HCEC 1CT (cell line): ENCODE data around the gene ABO.
"Not testable (repeated sequence)": the region's sequence is repeated elsewhere in the genome, so short reads cannot be mapped to it uniquely, and the experiment has no call there.

ENCODE experiments used
- DNase-seq: peaks from one replicate; pipeline ENCODE4 v3.0.0-alpha.2; 2017

The ABO gene

DNA sequence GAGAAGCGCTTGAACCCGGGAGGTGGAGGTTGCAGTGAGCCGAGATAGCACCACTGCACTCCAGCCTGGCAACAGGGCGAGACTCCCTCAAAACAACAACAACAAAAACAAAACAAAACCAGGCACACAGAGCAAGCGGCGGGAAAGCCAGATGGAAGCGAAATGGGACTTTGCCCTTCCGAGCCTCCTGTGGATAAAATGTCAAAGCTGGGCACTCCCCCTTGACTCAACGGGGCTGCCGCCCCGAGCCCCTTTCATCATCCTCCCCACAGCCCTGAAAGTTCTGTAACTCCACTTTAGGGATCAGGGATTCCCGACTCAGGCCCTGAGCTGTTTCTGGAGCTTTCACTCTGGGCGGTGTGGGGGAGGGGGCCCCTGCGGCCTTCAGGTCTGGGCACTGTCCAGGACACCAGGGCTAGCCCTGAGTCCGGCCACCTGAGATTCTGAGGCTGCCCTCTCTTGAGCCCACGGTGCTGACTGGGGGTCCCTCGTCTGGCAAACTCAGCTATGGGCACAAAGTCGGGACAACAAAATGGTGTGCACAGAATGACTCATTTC, 35.4 kb downstream of the ABO start:
- DNase-seq: no peak

DNA sequence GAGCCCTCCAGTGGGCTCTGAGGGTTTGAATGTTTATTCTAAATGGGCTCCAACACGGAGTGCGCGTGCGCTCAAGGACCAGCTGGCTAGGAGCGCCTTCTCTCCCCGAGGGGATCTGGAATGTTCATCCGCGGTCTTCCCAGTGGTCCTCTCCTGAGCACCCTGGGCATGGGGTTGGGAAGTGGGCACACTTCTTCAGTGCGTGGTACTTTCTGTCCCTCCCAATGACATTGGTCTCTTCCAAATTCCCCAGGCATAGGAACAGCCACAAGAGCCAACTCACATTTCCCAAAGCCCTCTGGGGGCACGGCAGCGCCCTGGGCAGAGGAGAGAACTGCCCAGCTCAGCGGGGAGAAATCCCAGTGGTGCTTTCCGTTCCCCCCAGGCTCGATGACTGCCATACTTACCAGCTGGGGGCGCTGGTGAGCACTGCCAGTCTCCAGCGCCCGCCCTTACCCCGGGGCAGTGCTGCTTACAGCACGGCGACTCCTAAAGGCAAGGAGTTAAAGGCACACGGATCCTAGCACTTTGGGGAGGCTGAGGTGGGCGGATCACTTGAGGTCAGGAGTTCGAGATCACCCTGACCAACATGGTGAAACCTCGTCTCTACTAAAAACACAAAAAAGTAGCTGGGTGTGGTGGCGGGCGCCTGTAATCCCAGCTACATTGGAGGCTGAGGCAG, 36.0 kb downstream of the ABO start:
- peak; percentile 36 for DNase-seq

DNA sequence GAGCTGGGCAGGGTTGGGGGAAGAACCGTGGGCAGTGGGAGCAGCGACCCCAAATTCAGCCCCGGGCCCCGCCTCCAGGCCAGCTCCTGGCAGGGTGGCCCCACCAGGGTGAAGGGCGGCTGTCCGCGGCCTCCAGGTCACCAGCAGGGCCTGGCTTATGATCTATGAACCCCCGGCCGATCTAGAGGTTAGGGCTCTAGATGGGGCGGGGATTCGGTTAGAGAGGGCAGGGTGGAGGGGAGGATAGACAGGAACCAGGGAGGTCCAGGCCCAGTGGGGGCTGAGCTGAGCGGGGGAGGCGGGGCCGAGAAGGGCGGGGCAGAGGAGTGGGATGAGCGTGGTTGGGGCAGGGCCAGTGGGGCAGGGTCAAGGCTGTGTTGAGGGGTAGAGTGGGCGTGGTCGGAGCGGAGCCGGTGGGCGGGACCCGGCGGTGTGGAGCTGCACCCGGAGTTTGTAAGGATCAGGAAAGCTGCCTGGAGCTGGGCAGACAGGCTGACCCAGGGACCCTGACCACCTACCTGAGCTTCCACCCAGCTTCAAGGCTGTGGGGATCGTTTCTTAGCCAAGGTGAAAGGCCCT, 36.6 kb downstream of the ABO start:
- DNase-seq: no peak

DNA sequence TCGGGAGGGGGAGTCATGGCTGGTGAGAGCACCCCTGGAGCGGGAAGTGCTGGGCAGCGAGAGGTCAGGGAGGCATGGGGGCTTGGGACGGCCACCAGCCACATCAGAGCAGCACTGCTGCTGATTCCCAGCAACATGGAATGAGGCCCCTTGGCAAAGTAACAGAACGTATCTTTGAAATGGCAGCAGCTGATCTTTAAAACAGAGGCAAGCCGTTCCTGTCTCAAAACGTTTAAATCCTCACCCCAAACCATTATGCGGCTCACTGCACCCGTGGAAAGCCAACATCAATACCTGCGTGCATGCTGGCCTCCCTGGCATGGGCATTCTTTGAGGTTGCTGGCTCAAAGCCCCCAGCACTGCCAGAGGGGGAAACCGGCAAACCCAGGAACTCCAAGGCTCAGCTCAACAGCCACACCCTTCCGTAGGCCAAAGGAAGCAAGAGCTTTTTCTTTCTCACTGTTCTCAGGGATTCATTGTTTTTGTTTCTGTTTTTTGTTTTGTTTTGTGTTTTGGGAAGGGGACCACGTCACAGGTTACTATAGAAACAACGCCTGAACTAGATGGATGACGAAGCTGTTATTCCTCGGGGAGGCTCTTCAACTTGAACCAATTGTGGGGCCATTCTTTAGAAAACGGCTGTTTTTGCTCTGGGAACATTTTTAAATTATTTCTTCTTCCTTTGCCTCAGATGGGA, 37.8 kb downstream of the ABO start:
- DNase-seq: no peak

DNA sequence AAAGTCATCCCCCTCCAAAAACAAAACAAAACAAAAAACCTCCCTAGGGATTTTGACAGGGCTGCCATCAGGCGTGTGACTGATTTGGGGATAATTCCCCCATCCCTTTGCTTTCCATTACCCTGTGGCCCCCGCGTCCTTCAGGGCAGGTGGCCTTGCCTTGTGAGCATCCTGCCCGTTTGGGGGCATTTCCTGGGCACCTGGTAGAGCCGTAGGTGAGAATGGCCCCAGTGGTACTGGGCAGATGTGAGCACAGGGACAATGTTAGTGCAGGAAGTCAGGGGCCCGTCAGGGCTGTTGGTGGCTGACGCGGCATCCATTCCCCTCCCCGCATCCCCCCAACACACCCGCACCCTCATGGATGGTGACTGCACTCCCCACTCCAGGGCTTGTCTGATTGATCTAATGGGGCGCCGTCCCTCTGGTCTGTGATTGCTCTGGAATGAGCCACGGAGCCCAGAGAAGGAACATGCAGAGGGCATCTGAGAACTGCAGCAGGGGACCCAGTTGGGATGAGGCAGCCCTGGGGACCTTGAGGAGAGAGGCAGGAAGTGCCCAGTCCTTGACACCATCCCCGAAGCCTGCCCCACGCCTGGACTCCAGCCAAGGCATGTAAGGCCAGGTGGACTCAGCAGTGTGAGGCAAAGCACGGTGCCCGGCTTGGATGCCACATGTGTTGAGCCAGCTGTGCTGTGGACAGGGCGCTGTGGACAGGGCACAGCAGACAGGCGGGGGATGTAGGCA, 38.5 kb downstream of the ABO start:
- not testable (repeated sequence) for DNase-seq

DNA sequence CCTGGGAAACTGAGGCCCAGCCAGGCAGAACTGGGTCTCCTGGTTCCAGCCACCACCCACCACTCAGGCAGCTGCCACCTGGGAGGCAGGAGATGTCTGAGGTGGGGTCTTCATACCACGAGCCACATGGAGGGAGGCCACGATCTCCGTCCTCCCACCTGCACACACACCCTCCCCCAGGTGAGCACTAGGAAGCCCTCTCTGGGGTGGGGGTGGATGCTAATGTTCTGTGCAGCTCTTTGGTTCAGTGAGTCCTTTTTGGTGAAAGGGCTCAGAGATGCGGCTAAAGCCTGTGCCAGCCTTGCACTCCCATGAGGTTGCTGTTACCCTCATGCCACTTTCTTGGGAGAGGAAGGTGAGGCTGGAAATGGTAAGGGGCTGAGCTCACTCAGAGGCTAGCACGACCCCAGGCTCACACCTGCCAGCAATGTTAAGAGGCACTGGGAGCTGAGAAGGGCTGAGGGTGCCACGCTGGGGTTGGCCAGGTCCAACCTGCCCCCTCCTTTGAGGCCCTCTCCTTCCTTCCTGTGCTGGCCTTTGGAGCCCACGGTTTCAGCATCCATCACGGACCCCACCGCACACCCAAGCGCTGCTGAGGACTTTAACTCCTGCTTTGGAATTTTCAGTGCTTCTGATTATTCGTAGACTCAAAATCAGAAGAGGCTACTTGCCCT, 39.3 kb downstream of the ABO start:
- DNase-seq: no peak

DNA sequence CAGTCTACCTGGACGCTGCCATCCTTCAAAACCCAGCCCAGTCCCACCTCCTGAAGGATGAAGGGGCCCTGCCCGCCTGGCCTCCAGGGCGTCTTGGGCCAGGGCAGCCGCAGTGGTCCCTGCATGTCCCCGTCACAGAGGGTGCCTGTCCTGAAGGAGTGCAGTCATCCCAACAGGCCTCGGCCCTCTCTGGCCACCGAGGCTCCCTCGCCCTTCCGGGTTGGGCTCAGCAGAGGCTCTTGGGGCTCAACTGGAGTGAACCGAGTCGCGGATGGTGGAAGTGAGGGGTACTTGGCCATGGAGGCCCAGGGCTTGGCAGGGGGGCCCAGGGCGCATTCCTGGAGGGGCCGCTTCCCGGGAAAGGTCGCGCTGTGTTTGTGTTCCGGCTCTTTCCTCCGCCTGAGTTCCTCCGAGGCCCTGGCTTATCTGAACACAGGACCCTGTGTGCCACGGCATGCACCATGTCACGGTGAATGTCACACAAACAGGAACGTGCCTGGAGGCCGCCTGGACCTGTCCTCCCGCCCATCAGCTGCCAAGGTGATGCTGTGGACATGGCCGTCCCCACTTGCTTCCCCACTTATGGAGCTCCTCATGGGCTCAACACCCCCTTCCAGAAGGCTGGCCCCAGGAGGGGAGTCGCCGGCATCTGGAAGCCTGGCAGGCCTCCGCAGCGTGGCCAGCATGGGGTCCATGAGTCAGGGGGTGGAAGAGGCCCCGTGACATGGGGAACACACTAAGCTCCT, 40.3 kb downstream of the ABO start:
- no peak for DNase-seq

DNA sequence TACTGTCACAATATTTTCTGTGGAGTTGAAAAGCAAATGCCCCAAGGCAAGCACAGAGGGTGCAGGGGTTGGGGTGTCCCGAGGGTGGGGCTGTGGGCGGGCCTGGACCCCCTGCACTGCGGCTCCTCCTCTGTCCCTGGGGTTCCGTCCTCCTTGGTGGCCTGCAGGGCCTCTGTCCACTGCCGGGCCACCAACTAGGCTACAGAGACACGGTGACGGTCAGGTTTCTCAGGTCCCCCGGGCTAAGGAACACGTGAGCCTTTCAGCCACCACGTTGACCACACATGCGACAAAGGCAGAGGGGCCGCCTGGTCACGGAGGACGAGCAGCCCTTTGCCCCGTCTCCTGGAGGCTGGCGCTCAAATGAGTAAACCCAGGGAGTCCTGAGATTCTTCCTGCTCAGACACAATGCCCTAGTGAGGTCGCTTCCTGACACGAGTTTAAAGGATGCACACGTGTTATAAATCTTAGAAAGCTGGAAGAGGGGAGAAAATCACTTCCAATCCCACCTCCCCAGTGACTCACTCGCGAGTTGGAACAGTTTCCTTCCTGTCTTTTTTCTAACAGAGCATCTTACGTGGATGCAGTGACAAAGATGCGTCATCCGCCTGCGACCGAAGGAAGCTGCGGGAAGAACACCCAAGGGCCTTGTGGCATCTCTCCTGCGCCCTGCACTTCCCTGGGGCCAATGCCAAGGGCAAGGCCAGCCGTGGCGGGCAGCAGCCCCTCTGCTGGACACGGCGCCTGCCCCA, 41.1 kb downstream of the ABO start:
- DNase-seq: no peak

DNA sequence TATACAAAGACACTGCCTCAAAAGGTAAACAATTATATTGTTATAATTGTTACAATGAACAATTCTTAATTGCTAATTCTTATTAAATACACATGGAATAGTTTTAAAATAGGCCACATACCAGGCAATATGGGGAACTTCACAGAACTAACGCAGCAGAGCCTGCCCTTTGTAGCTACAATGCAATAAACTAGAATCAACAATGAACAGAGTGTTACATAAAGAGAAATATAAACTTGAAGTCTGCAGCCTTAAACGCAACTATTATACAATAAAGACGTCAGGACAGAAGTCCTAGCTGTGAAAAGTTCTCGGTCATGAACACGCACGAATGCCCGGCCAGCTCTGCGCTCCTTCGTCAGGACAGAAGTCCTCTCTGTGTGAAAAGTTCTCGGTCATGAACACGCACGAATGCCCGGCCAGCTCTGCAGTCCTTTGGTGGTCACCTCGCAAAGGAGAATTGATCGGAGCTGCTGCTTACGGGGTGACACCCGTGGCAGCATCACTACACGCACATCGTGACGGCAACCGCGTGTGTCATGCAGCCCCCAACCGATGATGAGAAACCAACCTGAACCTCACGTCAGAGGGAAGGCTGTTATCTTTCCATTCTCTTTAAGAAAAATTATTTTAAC, 43.0 kb downstream of the ABO start:
- DNase-seq: not testable (repeated sequence)

DNA sequence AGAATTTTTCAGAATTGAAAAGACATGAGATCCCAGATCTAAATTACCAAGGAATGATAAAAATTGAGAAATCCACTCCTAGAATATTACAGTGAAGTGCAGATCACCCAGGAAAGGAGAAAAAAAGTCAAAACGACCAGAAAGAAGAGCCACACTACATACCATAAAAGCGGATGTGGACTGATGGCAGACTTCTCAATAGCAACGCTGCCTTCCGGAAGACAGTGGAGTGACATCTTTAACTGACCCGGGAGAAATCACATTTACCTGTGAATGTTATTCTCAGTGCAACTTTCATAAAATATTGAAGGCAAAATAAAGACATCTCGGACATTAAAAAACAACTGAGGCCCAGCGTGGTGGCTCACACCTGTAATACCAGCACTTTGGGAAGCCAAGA, 44.5 kb downstream of the ABO start:
- DNase-seq: not testable (repeated sequence)

DNA sequence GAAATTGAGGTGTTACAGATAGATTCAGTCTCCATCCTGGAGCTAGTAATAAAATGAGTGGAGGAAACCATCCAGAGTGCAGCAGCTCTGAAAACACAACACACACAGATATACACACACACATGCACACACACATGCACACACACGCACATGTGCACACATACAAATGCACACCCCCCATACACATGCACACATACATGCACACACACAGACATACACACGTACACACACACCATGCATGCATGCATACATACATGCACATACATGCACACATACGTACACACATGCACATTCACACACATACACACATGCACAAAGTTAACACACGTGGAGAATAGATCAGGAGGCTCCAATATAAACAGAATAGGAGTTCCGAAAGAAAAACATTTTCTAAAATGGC, 44.9 kb downstream of the ABO start:
- DNase-seq: no peak

DNA sequence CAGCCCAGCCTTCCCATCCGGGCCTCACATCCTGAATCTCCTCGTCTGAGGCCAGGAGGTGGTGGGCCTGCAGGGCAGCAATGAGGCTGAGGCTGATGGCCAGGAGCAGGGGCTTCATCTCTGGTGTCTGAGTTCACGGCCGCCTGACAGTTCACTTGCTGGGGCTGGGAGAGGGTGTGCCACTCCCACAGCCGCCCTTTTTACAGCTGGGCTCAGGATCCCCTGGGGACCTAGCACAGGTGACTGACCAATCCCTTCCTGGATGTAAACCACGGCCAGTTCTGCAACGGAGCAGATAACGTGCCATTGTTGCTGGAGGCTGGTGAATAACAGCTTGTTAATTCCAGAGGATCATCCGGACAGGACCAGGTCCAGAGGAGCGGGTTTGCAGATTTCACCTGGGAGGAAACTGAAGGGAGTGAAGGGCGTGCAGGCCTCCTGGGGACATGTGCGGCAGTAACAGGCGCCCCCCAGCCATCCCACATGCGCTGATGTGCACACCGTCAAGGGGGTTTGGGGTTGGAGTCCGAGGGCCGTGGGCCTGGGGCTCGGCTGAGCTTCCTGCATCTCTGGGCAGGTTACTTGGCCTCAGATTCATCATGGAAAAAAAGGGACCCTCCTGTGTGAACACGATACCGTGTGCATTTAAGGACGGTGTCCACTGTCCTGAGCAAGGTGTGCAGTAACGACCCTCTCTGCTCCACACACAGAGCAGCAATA, 46.4 kb downstream of the ABO start:
- not testable (repeated sequence) for DNase-seq

DNA sequence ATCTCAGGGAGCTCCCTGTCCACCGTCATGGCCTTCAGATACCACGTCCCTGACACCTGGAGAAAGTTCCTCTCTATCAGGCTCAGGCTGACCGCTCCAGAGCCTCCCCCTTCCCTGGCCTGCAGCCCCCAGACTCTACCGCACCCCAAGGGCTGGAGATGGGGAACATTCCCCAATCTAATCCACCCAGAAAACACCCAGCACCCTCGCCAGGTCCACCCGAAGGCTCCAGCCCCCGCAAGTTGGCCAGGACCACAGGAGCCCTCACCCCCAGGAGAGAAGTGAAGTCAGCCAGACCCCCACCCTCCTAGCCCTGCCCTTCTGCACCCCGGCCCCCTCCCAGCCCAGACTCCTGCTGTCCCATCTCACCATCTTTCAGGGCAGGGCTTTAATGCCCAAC, 47.0 kb downstream of the ABO start:
- not testable (repeated sequence) for DNase-seq

DNA sequence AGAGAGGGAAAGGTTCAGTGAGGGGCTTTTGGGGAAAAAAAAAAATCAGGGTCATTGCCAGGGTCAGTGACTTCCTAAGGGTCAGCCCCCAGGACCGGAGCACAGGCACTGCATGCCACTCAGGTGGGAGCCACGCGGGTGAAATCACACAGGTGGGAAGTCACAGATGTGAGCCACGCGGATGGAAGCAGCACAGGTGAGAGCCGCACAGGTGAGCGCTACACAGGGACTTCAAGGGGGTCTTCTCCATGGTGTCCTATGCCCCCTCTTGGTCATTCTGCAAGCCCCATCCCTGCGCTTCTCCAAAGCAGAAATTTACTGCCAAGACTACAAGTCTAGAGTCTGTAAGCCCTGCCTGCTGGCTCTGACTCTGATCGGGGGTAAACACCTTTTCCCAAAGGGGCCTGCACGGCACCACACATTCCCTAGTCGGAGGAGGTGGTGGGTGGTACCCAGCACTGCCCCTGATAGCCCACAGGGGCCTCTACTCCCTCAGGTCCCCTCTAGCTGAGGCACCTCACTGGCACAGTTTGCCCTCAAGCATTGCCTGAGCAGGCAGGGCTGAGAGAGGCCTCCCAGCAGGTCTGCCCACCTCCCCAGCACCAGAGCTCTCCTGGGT, 47.6 kb downstream of the ABO start:
- no peak for DNase-seq

DNA sequence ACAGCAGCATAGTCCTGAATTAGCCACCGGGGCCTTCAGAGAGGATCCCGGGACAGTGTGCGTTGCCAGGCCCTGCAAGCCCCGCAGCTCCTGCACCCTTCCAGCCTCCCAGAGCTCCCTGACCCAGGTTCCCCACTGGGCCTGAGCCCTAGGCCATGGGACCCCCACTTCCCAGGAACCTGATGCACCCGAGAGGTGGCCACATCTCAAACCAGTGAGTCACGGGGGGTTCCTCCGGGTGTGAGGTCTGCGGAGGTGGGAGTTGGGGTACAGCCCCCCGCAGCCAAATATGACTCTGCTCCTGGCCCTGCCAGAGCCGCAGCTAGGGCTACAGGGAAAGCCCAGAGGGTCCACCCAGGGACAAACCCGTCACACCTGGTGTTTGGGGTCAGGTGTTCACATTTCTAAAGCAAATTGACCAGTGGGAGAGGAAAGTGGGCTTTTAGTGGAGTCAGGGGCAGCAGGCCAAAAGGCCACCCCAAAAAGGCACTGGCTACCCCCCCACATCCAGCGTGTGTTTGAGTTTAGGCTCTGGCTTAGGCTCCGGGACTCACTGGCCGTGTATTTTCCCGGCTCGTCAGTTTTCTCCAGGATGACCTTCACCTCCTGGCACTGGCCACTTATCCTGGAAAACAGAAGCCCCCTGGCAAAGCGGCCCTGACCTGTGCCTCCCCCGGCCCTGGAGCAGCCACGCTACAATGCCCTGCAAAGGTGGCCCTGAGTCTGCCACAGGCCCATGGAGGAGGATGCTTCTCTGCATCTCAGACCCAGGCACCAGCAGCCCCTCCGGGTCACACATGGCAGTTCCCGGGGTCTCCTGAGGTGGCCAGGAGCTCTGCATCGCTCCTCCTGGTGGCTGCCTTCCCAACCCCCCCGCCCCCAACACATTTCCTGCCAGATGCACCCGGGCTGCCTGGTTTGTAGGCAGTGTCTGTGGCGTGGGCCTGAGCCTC, 48.5 kb downstream of the ABO start:
- DNase-seq: no peak

DNA sequence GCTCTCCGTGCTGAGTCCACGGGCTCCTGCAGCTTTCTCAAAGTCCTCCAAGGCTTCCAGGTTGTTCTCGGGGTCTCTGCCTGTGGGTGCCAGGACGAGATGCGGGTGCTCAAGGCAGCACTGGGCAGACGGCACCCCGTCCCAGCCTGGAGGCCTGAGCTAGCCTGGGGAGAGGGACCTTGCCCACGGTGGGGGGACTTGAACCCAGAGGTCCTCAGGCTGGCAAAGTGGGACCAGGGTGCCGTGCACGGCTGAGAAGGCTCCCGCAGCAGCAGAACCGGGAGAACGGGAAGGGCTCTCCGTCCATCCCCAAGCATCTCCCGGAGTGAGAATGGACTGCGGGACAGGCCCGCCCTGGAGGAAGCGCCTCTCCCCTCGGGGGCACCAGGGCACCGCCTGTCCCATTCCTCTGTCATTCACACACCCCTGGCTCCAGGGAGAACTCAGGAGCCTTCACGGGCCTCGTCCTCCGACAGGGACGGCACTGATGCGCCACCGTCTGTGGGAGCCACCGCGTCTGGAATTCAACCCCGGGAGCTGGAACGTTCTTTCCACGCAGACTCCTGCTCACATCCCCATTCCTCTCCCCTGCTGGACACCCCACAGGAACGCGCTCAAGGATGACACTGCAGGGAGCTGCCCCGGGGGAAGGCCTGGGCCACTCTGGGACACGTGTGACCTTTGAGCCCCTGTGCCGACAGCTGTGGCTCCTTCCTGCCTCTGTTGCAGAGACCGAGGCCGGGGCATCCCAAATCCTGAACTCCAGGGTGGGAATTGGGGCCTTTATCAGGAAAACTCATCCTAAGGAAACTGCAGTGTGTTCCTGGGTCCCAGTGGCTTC, 49.6 kb downstream of the ABO start:
- no peak for DNase-seq

DNA sequence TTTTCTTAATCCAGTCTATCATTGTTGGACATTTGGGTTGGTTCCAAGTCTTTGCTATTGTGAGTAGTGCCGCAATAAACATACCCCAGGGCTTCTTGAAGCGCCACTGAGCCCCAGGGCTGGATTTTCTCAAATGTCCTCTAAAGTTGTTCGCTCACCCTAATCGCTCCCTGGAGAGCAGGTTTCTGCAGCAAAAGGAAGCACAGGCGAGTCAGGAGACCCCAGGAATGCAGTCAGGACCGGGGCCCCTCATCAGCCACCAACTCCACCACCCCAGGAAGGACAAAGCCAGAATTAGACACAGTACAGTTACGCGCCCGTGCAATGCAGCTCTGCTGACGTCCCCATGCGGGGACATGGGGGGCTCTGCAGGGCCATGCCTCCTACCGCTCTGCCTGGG, 50.2 kb downstream of the ABO start:
- DNase-seq: no peak
